ENCODE measurements around the gene LTA4H. TPM values are rescaled to one million over a fixed set of nuclear protein-coding genes. Genes with fewer than 3 reads are reported as not detected.

The LTA4H gene
- total and polyA plus RNA-seq, 10 donors = 58.0 to 183 (median 93.5) TPM

DNA sequence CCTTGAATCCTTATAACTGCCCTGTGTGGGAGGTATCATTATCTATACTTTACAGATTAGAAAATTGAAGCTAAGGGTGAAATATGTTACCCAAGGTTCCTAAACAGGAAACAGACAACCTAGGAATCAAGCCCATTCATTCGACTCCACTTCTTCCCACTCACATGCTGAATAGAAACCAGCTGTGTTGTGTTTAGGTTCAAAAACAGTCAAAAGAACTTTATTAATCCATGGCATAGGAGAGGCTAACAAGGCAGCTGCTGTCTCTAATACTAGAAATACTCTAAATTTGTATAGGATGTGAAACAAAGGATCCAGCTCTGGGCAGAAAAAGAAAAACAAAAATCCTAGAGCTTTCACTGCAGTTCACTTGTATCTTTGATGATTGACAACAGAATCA is 82.4 kb downstream of the LTA4H start:
- intact Hi-C loops (cut with DNase I; ENCODE audit: low total_unique reads) = no loop called here
- WGBS, 5 donors = 23 to 42% (median 30%) methylated on average over 1 of the region's 1 CpG
- DNase-seq = no peak
- H3K36me3 ChIP-seq = peaks cover 0 to 8% (median 0%) of the 10 kb centered on the region in 6 donors
- H3K27me3 ChIP-seq (replicated peaks in 1 of 7) = no peaks in the 10 kb centered on the region
- no peaks in the 10 kb centered on the region for H3K9me3 ChIP-seq
- no peaks in the 10 kb centered on the region for H3K4me1 ChIP-seq
- TF ChIP-seq, protein P1, sequence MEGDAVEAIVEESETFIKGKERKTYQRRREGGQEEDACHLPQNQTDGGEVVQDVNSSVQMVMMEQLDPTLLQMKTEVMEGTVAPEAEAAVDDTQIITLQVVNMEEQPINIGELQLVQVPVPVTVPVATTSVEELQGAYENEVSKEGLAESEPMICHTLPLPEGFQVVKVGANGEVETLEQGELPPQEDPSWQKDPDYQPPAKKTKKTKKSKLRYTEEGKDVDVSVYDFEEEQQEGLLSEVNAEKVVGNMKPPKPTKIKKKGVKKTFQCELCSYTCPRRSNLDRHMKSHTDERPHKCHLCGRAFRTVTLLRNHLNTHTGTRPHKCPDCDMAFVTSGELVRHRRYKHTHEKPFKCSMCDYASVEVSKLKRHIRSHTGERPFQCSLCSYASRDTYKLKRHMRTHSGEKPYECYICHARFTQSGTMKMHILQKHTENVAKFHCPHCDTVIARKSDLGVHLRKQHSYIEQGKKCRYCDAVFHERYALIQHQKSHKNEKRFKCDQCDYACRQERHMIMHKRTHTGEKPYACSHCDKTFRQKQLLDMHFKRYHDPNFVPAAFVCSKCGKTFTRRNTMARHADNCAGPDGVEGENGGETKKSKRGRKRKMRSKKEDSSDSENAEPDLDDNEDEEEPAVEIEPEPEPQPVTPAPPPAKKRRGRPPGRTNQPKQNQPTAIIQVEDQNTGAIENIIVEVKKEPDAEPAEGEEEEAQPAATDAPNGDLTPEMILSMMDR (IDR thresholded peaks at IDR 0.05 in 8 of 11, conservative IDR thresholded peaks at IDR 0.05 in 3 of 11) = no peak
- TF ChIP-seq POLR2AphosphoS5 (IDR thresholded peaks at IDR 0.05) (no peak), POLR2A (IDR thresholded peaks at IDR 0.05) (no peak)
- H3K4me3 ChIP-seq = no peak overlapping the region
- H3K27ac ChIP-seq = no peak overlapping the region

DNA sequence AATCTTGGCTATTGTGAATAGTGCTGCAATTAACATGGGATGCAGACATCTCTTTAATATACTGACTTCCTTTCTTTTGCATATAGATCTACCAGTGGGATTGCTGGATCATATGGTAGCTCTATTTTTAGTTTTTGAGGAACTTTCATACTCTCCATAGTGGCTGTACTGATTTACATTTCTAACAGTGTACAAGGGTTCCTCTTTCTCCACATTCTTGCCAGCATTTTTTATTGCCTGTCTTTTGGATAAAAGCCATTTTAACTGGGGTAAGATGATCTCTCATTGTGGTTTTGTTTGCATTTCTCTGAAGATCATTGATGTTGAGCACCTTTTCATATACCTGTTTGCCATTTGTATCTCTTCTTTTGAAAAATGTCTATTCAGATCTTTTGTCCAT is 83.9 kb downstream of the LTA4H start:
- Histone ChIP-seq H3K27me3 (replicated peaks in 1 of 7) (no peaks in the 10 kb centered on the region), H3K36me3 (peaks cover 0 to 4% (median 0%) of the 10 kb centered on the region in 6 donors)

More for the DNA sequence above, 83.9 kb downstream of the LTA4H start:
- intact Hi-C loops (cut with DNase I; ENCODE audit: low total_unique reads) = no loop called here
- H3K9me3 ChIP-seq = no peaks in the 10 kb centered on the region
- H3K4me1 ChIP-seq = no peaks in the 10 kb centered on the region
- no peak overlapping the region for H3K27ac ChIP-seq
- DNase-seq = no peak
- TF ChIP-seq, protein P1 (IDR thresholded peaks at IDR 0.05 in 8 of 11, conservative IDR thresholded peaks at IDR 0.05 in 3 of 11) = no peak
- no peak for TF ChIP-seq POLR2AphosphoS5 (IDR thresholded peaks at IDR 0.05)
- TF ChIP-seq POLR2A (IDR thresholded peaks at IDR 0.05) = no peak
- H3K4me3 ChIP-seq = no peak overlapping the region

Other genes starting within 250 kb of the LTA4H start
- gene NTN4, start 244.8 kb downstream of the LTA4H start, total RNA-seq = 100 to 1,000 TPM; 207 to 482 (median 350) TPM
- gene NTN4, start 244.8 kb downstream of the LTA4H start, polyA plus RNA-seq = 10 to 100 TPM; 17.6 to 54.0 (median 22.9) TPM
- 10 to 100 TPM in 6 of 7 donors, 1 to 10 TPM in 1; 5.6 to 19.4 (median 17.7) TPM for gene SNRPF, start 176.6 kb downstream of the LTA4H start, total RNA-seq
- gene SNRPF, start 176.6 kb downstream of the LTA4H start, polyA plus RNA-seq = 10 to 100 TPM; 35.7 to 50.3 (median 44.4) TPM
- 1 to 10 TPM in 3 of 7 donors, under 1 TPM in 3, not detected in 1; 0.34 to 2.1 (median 1.2) TPM for gene CCDC38, start 93.0 kb downstream of the LTA4H start, total RNA-seq
- gene CCDC38, start 93.0 kb downstream of the LTA4H start, polyA plus RNA-seq = 1 to 10 TPM in 1 of 3 donors, under 1 TPM in 2; 0.46 to 1.2 (median 0.65) TPM
- 10 to 100 TPM in 1 of 7 donors, 1 to 10 TPM in 6; 2.2 to 12.2 (median 3.5) TPM for gene AMDHD1, start 92.3 kb downstream of the LTA4H start, total RNA-seq
- 1 to 10 TPM; 2.3 to 2.9 (median 2.5) TPM for gene AMDHD1, start 92.3 kb downstream of the LTA4H start, polyA plus RNA-seq
- 10 to 100 TPM in 4 of 7 donors, 1 to 10 TPM in 3; 4.6 to 27.3 (median 11.7) TPM for gene HAL, start 39.2 kb downstream of the LTA4H start, total RNA-seq
- 1 to 10 TPM in 1 of 3 donors, under 1 TPM in 2; 0.24 to 1.9 (median 0.72) TPM for gene HAL, start 39.2 kb downstream of the LTA4H start, polyA plus RNA-seq
- 10 to 100 TPM; 44.4 to 92.7 (median 60.0) TPM for gene ELK3, start 158.8 kb upstream of the LTA4H start, total RNA-seq
- gene ELK3, start 158.8 kb upstream of the LTA4H start, polyA plus RNA-seq = 10 to 100 TPM; 14.5 to 29.7 (median 15.9) TPM

All from spleen (tissue), 11 donors.